H1 (cell line): ENCODE measurements around the gene TTC27. TPM values are rescaled to one million over a fixed set of nuclear protein-coding genes. Genes with fewer than 3 reads are reported as not detected.

Experiments used
- BACH1 ChIP-seq: IDR thresholded peaks from 2 replicates; pipeline ENCODE4 v1.6.1; 2012; ENCODE audit warnings: low read length, improper control_type of control experiment
- BRCA1 ChIP-seq: IDR thresholded peaks from 2 replicates; pipeline ENCODE4 v1.6.1; 2012; ENCODE audit warnings: low read depth, low read length, improper control_type of control experiment
- CHD2 ChIP-seq: IDR thresholded peaks from 2 replicates; pipeline ENCODE4 v1.6.1; 2012; ENCODE audit warnings: low read length, improper control_type of control experiment
- EZH2 ChIP-seq: fragments of 200-600 bp; sonication (generic); IDR thresholded peaks from 2 replicates; pipeline ENCODE4 v1.7.1; 2012; ENCODE audit warnings: low read depth, mild to moderate bottlenecking, moderate library complexity, low read length, inconsistent platforms; ENCODE audit not compliant: severe bottlenecking
- KDM1A ChIP-seq: fragments of 200-600, 300-600 bp; sonication (generic); IDR thresholded peaks from 2 replicates; pipeline ENCODE4 v1.7.1; 2016; ENCODE audit warnings: mild to moderate bottlenecking, low read length, borderline replicate concordance
- SP1 ChIP-seq: IDR thresholded peaks from 2 replicates; pipeline ENCODE4 v1.6.1; 2011; ENCODE audit warnings: low read depth, low read length
- TAF1 ChIP-seq: IDR thresholded peaks from 2 replicates; pipeline ENCODE4 v1.6.1; 2011; ENCODE audit warnings: mild to moderate bottlenecking, low read depth, low read length
- polyA plus RNA-seq, 7 experiments: library from polyadenylated mRNA; depleted of rRNA in 3 of 7; stranded (reverse) in 5 of 7; unstranded in 2 of 7; fragments of >200 nt in 5 of 7; fragments of 200-250 nt in 2 of 7; gene quantifications; 1 replicate in 5 of 7; 2 replicates in 1 of 7; 4 replicates in 1 of 7; pipeline versions ENCODE4 v1.2.1 to v1.2.3, GENCODE V29; 2011 to 2013; ENCODE audit warnings: missing spikeins in 2 of 7, mixed read lengths in 2 of 7
- total RNA-seq: library from RNA; stranded (reverse); fragmentation: NEBNext Ultra II Directional; extraction: Animal tissue kit (Norgen Biotek cat#: 25700); gene quantifications from 2 replicates; pipeline ENCODE4 v1.2.1, GENCODE V29; 2021
- TF ChIP-seq, protein P1 (sequence below): fragments of 300-600 bp; sonication (generic); IDR thresholded peaks from 2 replicates; pipeline ENCODE4 v1.7.1; 2012; ENCODE audit warnings: low read length, moderate library complexity, mild to moderate bottlenecking, inconsistent platforms; ENCODE audit not compliant: insufficient replicate concordance

Gene TTC27
- total and polyA plus RNA-seq, 2 of the 8 experiments (the other 6 are each of a cell fraction or from before 2014, with no cell fraction given) = 13.8 to 29.1 TPM

- TF ChIP-seq, protein P1, sequence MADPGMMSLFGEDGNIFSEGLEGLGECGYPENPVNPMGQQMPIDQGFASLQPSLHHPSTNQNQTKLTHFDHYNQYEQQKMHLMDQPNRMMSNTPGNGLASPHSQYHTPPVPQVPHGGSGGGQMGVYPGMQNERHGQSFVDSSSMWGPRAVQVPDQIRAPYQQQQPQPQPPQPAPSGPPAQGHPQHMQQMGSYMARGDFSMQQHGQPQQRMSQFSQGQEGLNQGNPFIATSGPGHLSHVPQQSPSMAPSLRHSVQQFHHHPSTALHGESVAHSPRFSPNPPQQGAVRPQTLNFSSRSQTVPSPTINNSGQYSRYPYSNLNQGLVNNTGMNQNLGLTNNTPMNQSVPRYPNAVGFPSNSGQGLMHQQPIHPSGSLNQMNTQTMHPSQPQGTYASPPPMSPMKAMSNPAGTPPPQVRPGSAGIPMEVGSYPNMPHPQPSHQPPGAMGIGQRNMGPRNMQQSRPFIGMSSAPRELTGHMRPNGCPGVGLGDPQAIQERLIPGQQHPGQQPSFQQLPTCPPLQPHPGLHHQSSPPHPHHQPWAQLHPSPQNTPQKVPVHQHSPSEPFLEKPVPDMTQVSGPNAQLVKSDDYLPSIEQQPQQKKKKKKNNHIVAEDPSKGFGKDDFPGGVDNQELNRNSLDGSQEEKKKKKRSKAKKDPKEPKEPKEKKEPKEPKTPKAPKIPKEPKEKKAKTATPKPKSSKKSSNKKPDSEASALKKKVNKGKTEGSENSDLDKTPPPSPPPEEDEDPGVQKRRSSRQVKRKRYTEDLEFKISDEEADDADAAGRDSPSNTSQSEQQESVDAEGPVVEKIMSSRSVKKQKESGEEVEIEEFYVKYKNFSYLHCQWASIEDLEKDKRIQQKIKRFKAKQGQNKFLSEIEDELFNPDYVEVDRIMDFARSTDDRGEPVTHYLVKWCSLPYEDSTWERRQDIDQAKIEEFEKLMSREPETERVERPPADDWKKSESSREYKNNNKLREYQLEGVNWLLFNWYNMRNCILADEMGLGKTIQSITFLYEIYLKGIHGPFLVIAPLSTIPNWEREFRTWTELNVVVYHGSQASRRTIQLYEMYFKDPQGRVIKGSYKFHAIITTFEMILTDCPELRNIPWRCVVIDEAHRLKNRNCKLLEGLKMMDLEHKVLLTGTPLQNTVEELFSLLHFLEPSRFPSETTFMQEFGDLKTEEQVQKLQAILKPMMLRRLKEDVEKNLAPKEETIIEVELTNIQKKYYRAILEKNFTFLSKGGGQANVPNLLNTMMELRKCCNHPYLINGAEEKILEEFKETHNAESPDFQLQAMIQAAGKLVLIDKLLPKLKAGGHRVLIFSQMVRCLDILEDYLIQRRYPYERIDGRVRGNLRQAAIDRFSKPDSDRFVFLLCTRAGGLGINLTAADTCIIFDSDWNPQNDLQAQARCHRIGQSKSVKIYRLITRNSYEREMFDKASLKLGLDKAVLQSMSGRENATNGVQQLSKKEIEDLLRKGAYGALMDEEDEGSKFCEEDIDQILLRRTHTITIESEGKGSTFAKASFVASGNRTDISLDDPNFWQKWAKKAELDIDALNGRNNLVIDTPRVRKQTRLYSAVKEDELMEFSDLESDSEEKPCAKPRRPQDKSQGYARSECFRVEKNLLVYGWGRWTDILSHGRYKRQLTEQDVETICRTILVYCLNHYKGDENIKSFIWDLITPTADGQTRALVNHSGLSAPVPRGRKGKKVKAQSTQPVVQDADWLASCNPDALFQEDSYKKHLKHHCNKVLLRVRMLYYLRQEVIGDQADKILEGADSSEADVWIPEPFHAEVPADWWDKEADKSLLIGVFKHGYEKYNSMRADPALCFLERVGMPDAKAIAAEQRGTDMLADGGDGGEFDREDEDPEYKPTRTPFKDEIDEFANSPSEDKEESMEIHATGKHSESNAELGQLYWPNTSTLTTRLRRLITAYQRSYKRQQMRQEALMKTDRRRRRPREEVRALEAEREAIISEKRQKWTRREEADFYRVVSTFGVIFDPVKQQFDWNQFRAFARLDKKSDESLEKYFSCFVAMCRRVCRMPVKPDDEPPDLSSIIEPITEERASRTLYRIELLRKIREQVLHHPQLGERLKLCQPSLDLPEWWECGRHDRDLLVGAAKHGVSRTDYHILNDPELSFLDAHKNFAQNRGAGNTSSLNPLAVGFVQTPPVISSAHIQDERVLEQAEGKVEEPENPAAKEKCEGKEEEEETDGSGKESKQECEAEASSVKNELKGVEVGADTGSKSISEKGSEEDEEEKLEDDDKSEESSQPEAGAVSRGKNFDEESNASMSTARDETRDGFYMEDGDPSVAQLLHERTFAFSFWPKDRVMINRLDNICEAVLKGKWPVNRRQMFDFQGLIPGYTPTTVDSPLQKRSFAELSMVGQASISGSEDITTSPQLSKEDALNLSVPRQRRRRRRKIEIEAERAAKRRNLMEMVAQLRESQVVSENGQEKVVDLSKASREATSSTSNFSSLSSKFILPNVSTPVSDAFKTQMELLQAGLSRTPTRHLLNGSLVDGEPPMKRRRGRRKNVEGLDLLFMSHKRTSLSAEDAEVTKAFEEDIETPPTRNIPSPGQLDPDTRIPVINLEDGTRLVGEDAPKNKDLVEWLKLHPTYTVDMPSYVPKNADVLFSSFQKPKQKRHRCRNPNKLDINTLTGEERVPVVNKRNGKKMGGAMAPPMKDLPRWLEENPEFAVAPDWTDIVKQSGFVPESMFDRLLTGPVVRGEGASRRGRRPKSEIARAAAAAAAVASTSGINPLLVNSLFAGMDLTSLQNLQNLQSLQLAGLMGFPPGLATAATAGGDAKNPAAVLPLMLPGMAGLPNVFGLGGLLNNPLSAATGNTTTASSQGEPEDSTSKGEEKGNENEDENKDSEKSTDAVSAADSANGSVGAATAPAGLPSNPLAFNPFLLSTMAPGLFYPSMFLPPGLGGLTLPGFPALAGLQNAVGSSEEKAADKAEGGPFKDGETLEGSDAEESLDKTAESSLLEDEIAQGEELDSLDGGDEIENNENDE = no peak
- TF ChIP-seq BRCA1 (no peak), BACH1 (no peak), EZH2 (no peak), CHD2 (no peak), KDM1A (no peak), SP1 (no peak), TAF1 (no peak)
- TF ChIP-seq, all 59 proteins: peak for 0
Observed at GRCh38 chr2:32851777-32852439, 224.1 kb downstream of the TTC27 start (continued).
